Activated T-cell treated with anti-CD3 and anti-CD28 coated beads, Interleukin-2, amount 50 U/mL, for 72 hours (primary cell): ENCODE results near the gene TSGA10IP. TPM values are rescaled to one million over a fixed set of nuclear protein-coding genes. Genes with fewer than 3 reads are reported as not detected.
A peak's percentile ranks its signal among the peaks of the same experiment; 100 is the strongest.

Experiments
- ATAC-seq, 2 donors: fragments of 150-1000 bp; cut with Tn5 transposase; replicated peaks in 1 of 2; 2 replicates each; pipeline ENCODE4 v1.10.0; 2021; ENCODE audit warnings: moderate library complexity in 2 of 2, mild to moderate bottlenecking in 1 of 2
- DNase-seq, 2 donors: peaks; one replicate each; pipeline ENCODE4 v3.0.0; 2021 to 2022; ENCODE audit warnings: mixed read lengths in 1 of 2
- H3K27ac Mint-ChIP-seq: one replicate; pipeline ENCODE4 v1.8.0; 2022; ENCODE audit warnings: mild to moderate bottlenecking, moderate library complexity, mixed read lengths
- H3K27me3 Mint-ChIP-seq: one replicate; pipeline ENCODE4 v1.8.0; 2022; ENCODE audit warnings: low read depth, mixed read lengths
- H3K36me3 Mint-ChIP-seq, 2 donors: one replicate each; pipeline ENCODE4 v1.8.0; 2022; ENCODE audit warnings: mixed read lengths in 2 of 2, mild to moderate bottlenecking in 1 of 2; ENCODE audit not compliant: insufficient read depth in 2 of 2
- H3K4me1 Mint-ChIP-seq: one replicate; pipeline ENCODE4 v1.8.0; 2022; ENCODE audit warnings: low read depth, mixed read lengths
- H3K4me3 Mint-ChIP-seq, 2 donors: one replicate each; pipeline ENCODE4 v1.8.0; 2022; ENCODE audit warnings: mild to moderate bottlenecking in 2 of 2, mixed read lengths in 2 of 2, moderate library complexity in 2 of 2
- H3K9me3 Mint-ChIP-seq, 2 donors: one replicate each; pipeline ENCODE4 v1.8.0; 2022; ENCODE audit warnings: mixed read lengths in 2 of 2
- total RNA-seq, 2 donors: library from RNA; stranded (reverse); gene quantifications; one replicate each; pipeline ENCODE4 v1.2.3, GENCODE V29; 2022

Gene TSGA10IP
- total RNA-seq, 2 donors from 2014 or later: not detected

- no peaks in the 10 kb centered on the region for H3K27me3 Mint-ChIP-seq
- no peak overlapping the region for H3K4me3 Mint-ChIP-seq
- H3K36me3 Mint-ChIP-seq: peaks cover 4 to 19% of the 10 kb centered on the region in 2 donors
- ATAC-seq (no peak), DNase-seq (no peak)
- no peaks in the 10 kb centered on the region for H3K9me3 Mint-ChIP-seq
- no peak overlapping the region for H3K27ac Mint-ChIP-seq
- peaks cover 5% of the 10 kb centered on the region for H3K4me1 Mint-ChIP-seq
Observed at GRCh38 chr11:65977621-65978390, 32.5 kb downstream of the TSGA10IP start.

DNA sequence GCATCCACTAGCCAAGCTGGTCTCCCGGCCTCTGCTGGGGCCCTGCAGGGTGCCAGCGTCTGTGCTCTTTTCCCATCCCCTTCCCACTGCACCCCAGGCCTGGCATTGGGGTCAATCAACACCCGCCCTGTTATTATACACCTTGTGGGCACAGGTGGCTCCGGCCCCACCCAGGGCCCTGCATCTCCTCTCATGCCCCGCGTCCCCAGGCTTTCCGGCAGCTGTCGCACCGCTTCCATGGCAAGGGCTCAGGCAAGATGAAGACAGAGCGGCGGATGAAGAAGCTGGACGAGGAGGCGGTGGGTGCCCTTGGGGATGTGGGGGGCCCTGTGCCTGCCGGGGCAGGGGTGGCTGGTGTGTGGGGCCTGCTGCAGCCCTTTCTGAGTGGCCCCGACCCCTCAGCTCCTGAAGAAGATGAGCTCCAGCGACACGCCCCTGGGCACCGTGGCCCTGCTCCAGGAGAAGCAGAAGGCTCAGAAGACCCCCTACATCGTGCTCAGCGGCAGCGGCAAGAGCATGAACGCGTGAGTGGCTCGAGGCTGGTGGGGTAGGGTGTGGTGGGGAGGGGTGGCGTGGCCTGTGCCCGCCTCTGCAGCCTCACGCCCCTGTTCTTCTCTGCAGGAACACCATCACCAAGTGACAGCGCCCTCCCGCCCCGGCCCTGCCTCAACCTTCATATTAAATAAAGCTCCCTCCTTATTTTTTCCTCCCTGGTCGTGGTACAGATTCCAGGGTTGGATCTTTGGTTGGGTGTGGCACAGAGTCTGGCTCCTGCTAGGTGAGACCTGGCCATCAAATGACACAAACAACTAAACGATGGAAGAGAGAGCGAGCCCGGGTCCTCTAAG, 33.3 kb downstream of the TSGA10IP start:
- H3K4me1 Mint-ChIP-seq: peaks cover 5% of the 10 kb centered on the region
- H3K27me3 Mint-ChIP-seq: no peaks in the 10 kb centered on the region
- DNase-seq (no peak), ATAC-seq (no peak)
- H3K4me3 Mint-ChIP-seq: no peak overlapping the region
- H3K27ac Mint-ChIP-seq: peak overlapping the region; percentile 33
- H3K9me3 Mint-ChIP-seq: no peaks in the 10 kb centered on the region
- H3K36me3 Mint-ChIP-seq: peaks cover 1 to 12% of the 10 kb centered on the region in 2 donors

DNA sequence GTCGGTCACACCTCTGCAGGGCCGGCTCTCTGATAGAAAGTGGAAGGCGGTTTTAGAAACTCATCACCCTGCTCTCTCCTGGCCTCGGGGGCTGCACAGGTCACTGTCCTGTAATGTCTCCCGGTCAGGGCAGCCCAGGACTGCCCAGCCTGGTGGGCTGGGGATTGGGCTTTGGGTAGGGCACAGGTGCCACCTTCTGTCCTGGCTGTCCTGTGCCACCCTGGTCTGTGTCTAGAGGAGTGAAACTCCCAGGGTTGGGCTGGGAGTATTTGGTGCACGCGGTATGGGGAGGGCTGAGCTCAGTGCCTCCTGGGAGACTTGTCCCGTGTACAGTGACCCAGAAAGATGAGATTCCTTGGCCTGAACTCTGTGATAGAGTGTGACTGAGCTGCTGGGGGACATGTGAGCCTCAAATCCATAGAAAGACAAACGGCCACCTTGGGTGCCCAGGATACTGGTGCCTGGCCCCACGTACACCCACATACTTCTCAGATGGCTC, 34.0 kb downstream of the TSGA10IP start:
- Mint-ChIP-seq H3K4me1 (peaks cover 5% of the 10 kb centered on the region), H3K27ac (peak overlapping the region; percentile 33), H3K9me3 (no peaks in the 10 kb centered on the region), H3K4me3 (no peak overlapping the region), H3K27me3 (no peaks in the 10 kb centered on the region), H3K36me3 (peaks cover 1 to 11% of the 10 kb centered on the region in 2 donors)
- DNase-seq (no peak), ATAC-seq (no peak)

GRCh38 chr11:65981101-65981740, 35.9 kb downstream of the TSGA10IP start:
- DNase-seq (no peak), ATAC-seq (no peak)
- H3K36me3 Mint-ChIP-seq: peaks cover 1 to 5% of the 10 kb centered on the region in 2 donors
- H3K27ac Mint-ChIP-seq: no peak overlapping the region
- H3K27me3 Mint-ChIP-seq: no peaks in the 10 kb centered on the region
- H3K4me3 Mint-ChIP-seq: no peak overlapping the region
- no peaks in the 10 kb centered on the region for H3K9me3 Mint-ChIP-seq
- H3K4me1 Mint-ChIP-seq: no peaks in the 10 kb centered on the region

DNA sequence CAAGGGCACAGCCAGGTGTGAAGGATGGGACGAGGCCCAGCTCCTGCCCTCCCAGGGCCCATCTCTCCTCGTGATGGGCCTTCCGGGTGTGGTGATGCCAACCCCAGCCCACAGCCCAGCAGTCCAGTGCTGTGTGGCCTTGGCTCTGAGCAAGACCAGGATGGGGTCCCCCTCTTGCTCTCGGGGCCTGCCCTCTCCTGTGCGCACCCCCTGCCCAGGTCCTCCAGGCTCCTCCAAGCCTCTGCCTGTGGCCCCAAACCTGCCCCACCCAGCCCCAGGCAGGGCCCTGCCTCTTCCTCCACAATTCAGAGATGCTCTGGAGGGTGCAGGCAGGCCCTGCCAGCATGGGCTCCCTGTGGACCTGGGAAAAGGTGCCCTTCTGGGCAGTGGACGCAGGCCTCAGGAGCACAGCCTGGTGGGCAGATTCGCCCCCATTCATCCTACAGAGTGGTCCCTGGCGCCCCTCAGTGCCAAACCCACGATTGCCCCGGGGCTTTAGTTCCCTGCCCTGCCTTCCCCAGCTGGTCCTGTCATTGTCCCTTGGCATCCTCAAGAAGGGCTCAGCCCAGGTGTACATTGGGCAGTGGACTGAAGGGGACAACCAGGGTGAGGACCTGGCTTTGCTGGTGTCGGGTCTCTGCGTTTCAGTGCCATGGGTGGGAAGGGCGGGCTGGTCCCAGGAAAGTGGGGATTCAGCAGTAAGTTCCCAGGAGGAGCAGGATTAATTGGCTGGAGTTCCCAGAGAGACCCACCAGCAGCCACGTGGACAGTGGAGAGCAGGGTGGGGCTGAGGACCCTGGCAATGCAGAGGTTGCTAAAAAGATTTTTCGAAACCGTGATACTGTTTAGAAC, 36.9 kb downstream of the TSGA10IP start:
- ATAC-seq (peak in 1 of 2 donors; percentile 9), DNase-seq (no peak)
- Mint-ChIP-seq H3K27me3 (no peaks in the 10 kb centered on the region), H3K36me3 (peaks cover 1 to 4% of the 10 kb centered on the region in 2 donors), H3K4me1 (no peaks in the 10 kb centered on the region), H3K27ac (no peak overlapping the region), H3K9me3 (no peaks in the 10 kb centered on the region), H3K4me3 (no peak overlapping the region)

DNA sequence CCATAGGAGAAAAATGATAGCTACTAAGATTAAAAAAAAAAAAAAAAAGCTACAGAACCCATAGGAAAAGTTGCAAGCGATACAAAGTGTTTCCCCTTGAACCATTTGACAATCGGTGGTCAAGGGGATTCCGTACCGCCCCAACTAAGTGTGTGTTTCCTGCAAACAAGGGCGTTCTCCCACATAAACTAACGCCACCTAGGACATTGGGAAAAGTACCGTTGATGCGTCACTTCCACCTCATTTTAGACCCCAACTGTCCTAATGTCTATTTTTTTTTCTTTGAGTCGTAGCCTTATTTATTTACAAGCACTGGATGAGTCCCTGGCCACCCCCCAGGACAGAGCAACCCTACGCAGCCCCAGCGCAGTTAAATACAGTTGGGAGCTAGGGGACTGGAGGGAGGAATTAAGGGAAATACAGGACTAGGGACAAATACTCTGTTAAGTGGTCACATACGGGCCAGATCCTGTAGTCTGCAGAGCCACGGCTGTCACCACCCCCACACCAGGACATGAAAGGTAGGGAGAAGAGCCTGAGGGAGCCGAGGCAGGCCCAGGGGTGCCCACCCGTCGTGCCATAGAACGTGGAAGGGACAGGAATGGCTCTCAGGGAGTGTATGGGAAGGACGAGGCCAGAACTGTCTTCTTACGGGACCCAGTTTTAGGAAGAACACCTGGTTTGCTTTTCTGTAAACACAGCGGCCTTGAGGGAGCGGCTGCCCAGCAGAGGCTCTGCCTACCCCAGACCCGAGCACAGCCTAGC, 37.7 kb downstream of the TSGA10IP start:
- DNase-seq (no peak), ATAC-seq (no peak)
- Mint-ChIP-seq H3K27ac (no peak overlapping the region), H3K27me3 (no peaks in the 10 kb centered on the region), H3K4me3 (no peak overlapping the region), H3K36me3 (peaks cover 0 to 3% of the 10 kb centered on the region in 2 donors), H3K4me1 (no peaks in the 10 kb centered on the region), H3K9me3 (no peaks in the 10 kb centered on the region)

GRCh38 chr11:65983589-65983987, 38.3 kb downstream of the TSGA10IP start:
- Mint-ChIP-seq H3K4me1 (no peaks in the 10 kb centered on the region), H3K27me3 (no peaks in the 10 kb centered on the region), H3K36me3 (peaks cover 0 to 3% of the 10 kb centered on the region in 2 donors), H3K9me3 (no peaks in the 10 kb centered on the region), H3K4me3 (no peak overlapping the region), H3K27ac (no peak overlapping the region)
- no peak for DNase-seq
- ATAC-seq: no peak

DNA sequence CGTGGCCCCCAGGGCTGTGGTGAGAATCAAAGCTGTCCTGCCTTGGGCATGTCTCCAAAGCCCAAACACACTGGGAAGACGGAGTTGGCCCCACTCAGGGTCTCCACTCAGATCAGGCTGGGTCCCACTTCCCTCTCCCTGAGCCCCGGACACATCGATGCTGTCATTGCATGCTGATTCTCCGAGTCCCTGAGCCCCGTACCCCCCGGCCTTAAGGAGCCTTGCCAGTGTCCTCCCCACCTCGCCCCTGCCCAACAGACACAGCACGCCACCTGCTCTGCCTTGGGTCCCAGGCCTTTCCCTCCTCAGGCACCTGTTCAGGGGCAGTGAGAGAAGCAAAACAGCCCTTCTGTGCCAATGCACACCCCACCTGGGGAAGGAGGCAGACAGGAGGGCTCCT, 42.1 kb downstream of the TSGA10IP start:
- Mint-ChIP-seq H3K27ac (no peak overlapping the region), H3K27me3 (no peaks in the 10 kb centered on the region), H3K4me3 (no peak overlapping the region), H3K9me3 (no peaks in the 10 kb centered on the region), H3K4me1 (no peaks in the 10 kb centered on the region), H3K36me3 (peaks cover 0 to 3% of the 10 kb centered on the region in 2 donors)
- DNase-seq (no peak), ATAC-seq (no peak)

DNA sequence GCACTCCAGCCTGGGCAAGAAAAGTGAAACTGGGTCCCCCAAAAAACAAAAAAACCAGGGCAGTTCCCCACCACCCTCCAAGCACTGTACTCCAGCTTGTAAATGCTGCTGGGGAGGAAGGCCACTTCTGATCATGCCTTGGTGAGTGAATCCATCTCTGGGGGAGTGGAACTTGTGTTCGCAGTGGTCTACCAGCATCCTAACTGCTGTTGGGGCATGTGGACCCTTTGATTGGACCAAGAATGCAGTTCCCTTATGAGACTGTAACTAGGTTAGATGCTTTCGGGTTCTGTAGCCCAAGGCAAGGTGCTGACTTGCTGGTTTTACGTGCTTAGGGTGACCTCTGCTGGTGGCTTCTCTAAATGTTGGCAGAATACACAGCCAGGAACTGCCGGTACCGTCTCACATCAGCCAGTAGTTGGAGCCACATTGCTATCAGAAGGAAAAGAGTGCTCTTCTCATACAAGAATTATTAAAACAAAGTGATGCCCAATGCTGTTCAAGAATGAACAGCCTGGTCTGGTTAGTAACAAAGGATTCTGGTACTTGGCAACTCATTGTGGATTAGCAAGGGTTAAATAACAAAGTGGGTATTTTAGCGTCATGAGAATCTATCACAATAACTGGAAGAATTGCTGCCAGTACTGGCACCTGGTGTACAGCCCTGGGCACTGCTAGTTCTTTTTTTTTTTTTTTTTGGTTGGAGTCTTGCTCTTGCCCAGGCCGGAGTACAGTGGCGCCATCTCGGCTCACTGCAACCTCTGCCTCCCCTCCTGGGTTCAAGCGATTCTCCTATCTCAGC, 43.7 kb downstream of the TSGA10IP start:
- no peak overlapping the region for H3K4me3 Mint-ChIP-seq
- no peaks in the 10 kb centered on the region for H3K9me3 Mint-ChIP-seq
- DNase-seq (peak; percentile 89 to 91), ATAC-seq (peak; percentile 98 to 99)
- no peaks in the 10 kb centered on the region for H3K4me1 Mint-ChIP-seq
- H3K27me3 Mint-ChIP-seq: no peaks in the 10 kb centered on the region
- H3K36me3 Mint-ChIP-seq: peaks cover 0 to 3% of the 10 kb centered on the region in 2 donors
- H3K27ac Mint-ChIP-seq: peak overlapping the region; percentile 74

GRCh38 chr11:65992056-65992455, 46.8 kb downstream of the TSGA10IP start:
- H3K27ac Mint-ChIP-seq: no peak overlapping the region
- DNase-seq: no peak
- no peaks in the 10 kb centered on the region for H3K9me3 Mint-ChIP-seq
- peaks cover 3% of the 10 kb centered on the region in 2 donors for H3K36me3 Mint-ChIP-seq
- ATAC-seq: no peak
- no peaks in the 10 kb centered on the region for H3K4me1 Mint-ChIP-seq
- no peaks in the 10 kb centered on the region for H3K27me3 Mint-ChIP-seq
- no peak overlapping the region for H3K4me3 Mint-ChIP-seq

DNA sequence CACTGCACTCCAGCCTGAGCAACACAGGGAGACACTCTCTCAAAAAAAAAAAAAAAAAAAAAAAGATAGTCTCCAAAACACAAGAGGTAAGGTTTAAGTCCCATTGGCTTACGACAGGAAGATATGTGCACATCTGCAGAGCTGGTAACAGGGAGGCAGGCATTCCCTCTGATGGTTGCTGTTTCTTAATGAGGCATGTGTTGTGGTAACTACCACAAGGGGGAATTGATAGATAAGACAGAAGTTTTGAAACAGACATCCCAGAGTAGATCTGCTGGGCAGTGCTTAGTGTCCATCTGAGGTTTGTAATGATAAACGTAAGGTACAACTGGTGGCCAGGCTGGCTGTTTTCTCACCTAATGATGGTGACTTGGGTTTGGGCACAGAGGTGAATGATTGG, 52.0 kb downstream of the TSGA10IP start:
- Mint-ChIP-seq H3K4me1 (peaks cover 27% of the 10 kb centered on the region), H3K27me3 (no peaks in the 10 kb centered on the region), H3K4me3 (no peak overlapping the region), H3K36me3 (peaks cover 8 to 26% of the 10 kb centered on the region in 2 donors), H3K27ac (no peak overlapping the region), H3K9me3 (no peaks in the 10 kb centered on the region)
- no peak for DNase-seq
- ATAC-seq: no peak
